ENCODE results near the gene PRPH2. TPM values are rescaled to one million over a fixed set of nuclear protein-coding genes. Genes with fewer than 3 reads are reported as not detected.

Gene PRPH2
- polyA plus RNA-seq, 2 of the 4 experiments (the other 2 are of a cell fraction), result not detected

DNA sequence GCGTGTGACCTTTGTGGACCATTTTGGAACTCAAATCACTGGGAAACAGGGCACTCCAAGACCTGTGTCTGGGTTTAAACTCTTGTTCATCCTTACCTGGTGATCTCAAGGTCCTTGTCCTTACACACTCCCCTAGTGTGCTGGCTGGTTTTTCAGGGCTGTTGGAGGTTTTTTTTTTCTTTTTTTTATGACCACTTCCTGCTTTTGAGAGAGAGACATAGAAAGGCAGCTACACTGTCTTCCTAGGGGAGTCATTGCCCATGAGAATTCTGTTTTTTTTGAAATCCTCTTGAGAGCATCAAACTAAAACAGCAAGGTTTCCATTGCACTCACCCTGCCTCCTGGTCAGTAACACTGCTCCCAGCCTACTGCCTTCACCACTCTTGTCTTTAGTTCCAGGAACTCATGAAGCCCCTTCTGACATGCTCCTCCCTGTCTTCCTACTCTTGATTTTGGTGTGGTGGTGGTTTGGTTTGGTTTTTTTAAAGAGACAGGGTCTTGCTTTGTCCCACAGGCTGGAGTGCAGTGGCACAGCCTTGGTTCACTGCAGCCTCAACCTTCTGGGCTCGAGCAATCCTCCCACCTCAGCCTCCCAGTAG is 28.6 kb downstream of the PRPH2 start:
- no peaks in the 10 kb centered on the region for H3K4me1 ChIP-seq
- no peak overlapping the region for H3K4me3 ChIP-seq
- DNase-seq (ENCODE audit: low read depth in 1 of 2, low spot score in 1 of 2), result no peak
- ChIA-PET CTCF (interaction anchor here (4.5 kb wide), 1 partner anchor 183 kb away, joined by 13 read pairs; no protein-coding TSS in a partner anchor), POLR2A (no interaction called here)
- H3K9me3 ChIP-seq, result no peaks in the 10 kb centered on the region
- no peak overlapping the region for H3K27ac ChIP-seq
- FAIRE-seq, result no peak
- H3K4me2 ChIP-seq, result no peak overlapping the region
- no peak for TF ChIP-seq MAFK (IDR thresholded peaks at IDR 0.05; ENCODE audit: partially characterized antibody)
- TF ChIP-seq MYC (IDR thresholded peaks at IDR 0.05; ENCODE audit: borderline replicate concordance, low read length), result no peak
- no peak for ATAC-seq
- 100% methylated on average over 2 of the region's 2 CpGs for WGBS (ENCODE audit: missing lambda C conversion rate)

DNA sequence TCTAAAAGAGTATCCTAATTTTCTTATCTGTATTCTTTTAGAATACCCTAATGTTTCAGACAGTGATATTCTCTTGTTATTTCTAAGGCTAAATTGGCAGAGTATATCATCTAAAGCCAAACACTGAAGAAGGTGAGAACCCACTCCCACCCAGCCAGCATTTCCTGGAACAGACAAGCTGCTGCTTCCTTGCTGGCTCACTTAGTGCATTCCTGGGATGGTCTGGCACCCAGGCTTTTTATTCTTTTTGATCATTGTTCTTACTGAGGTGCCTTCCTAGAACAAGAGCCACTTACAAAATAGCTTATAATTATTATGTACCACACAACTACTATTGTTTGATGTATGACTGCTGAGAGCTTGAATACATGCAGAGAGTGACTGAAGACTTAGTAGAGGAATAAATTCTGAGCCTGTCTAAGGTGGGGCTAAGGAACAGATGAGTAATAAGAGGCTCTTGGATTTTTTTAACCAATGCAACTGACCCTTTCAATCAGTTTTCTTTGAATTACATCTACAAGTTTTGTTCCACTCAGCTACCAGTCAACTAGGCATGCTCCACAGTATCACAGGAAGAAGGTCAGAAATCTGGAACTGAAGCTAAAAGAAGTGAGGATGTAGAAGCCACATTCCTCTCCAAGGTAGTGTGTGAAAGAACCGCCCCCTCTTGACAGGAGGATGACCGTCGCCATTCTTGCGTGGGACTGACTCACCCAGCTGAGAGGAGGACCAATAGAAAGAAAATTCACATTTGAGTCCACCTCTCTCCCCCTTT is 30.1 kb downstream of the PRPH2 start:
- no peak for DNase-seq (ENCODE audit: low read depth in 1 of 2, low spot score in 1 of 2)
- Histone ChIP-seq H3K4me1 (no peaks in the 10 kb centered on the region), H3K9me3 (no peaks in the 10 kb centered on the region), H3K27ac (no peak overlapping the region), H3K4me3 (no peak overlapping the region), H3K4me2 (no peak overlapping the region)
- POLR2A ChIA-PET, result interaction anchor here (0.6 kb wide), 2 partner anchors 90 to 97 kb away, joined by 3 to 4 read pairs; no protein-coding TSS in a partner anchor
- WGBS (ENCODE audit: missing lambda C conversion rate), result 70% methylated on average over 4 of the region's 4 CpGs
- no peak for ATAC-seq
- CTCF ChIA-PET, result interaction anchor here (0.8 to 4.5 kb wide), 7 partner anchors 9 to 208 kb away, joined by 3 to 13 read pairs (median 3); no protein-coding TSS in a partner anchor
- FAIRE-seq, result no peak
- TF ChIP-seq MAFK (IDR thresholded peaks at IDR 0.05; ENCODE audit: partially characterized antibody) (no peak), BHLHE40 (IDR thresholded peaks at IDR 0.05; ENCODE audit: low read depth, low read length) (no peak), ZC3H11A (IDR thresholded peaks at IDR 0.05) (no peak), FOSB (CRISPR knock-in tag; IDR thresholded peaks at IDR 0.05) (no peak), CBX8 (IDR thresholded peaks at IDR 0.05) (no peak), NR3C1 (IDR thresholded peaks at IDR 0.05) (no peak), POLR2A (IDR thresholded peaks at IDR 0.05; ENCODE audit: low read length) (no peak), GATA3 (IDR thresholded peaks at IDR 0.05; ENCODE audit: borderline replicate concordance) (no peak), EHMT2 (IDR thresholded peaks at IDR 0.05; ENCODE audit: low read depth) (no peak), FOSL2 (IDR thresholded peaks at IDR 0.05) (no peak), FOSL2 (CRISPR knock-in tag; IDR thresholded peaks at IDR 0.05) (no peak), RARB (CRISPR knock-in tag; IDR thresholded peaks at IDR 0.05) (no peak), JUN (IDR thresholded peaks at IDR 0.05) (no peak)
- TF ChIP-seq, protein P1, sequence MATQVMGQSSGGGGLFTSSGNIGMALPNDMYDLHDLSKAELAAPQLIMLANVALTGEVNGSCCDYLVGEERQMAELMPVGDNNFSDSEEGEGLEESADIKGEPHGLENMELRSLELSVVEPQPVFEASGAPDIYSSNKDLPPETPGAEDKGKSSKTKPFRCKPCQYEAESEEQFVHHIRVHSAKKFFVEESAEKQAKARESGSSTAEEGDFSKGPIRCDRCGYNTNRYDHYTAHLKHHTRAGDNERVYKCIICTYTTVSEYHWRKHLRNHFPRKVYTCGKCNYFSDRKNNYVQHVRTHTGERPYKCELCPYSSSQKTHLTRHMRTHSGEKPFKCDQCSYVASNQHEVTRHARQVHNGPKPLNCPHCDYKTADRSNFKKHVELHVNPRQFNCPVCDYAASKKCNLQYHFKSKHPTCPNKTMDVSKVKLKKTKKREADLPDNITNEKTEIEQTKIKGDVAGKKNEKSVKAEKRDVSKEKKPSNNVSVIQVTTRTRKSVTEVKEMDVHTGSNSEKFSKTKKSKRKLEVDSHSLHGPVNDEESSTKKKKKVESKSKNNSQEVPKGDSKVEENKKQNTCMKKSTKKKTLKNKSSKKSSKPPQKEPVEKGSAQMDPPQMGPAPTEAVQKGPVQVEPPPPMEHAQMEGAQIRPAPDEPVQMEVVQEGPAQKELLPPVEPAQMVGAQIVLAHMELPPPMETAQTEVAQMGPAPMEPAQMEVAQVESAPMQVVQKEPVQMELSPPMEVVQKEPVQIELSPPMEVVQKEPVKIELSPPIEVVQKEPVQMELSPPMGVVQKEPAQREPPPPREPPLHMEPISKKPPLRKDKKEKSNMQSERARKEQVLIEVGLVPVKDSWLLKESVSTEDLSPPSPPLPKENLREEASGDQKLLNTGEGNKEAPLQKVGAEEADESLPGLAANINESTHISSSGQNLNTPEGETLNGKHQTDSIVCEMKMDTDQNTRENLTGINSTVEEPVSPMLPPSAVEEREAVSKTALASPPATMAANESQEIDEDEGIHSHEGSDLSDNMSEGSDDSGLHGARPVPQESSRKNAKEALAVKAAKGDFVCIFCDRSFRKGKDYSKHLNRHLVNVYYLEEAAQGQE (IDR thresholded peaks at IDR 0.05), result no peak
- TF ChIP-seq, protein P2, sequence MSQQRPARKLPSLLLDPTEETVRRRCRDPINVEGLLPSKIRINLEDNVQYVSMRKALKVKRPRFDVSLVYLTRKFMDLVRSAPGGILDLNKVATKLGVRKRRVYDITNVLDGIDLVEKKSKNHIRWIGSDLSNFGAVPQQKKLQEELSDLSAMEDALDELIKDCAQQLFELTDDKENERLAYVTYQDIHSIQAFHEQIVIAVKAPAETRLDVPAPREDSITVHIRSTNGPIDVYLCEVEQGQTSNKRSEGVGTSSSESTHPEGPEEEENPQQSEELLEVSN (IDR thresholded peaks at IDR 0.05; ENCODE audit: borderline replicate concordance, low read depth), result no peak
- TF ChIP-seq, protein P3, sequence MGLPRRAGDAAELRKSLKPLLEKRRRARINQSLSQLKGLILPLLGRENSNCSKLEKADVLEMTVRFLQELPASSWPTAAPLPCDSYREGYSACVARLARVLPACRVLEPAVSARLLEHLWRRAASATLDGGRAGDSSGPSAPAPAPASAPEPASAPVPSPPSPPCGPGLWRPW (IDR thresholded peaks at IDR 0.05), result no peak
- TF ChIP-seq, protein P4, sequence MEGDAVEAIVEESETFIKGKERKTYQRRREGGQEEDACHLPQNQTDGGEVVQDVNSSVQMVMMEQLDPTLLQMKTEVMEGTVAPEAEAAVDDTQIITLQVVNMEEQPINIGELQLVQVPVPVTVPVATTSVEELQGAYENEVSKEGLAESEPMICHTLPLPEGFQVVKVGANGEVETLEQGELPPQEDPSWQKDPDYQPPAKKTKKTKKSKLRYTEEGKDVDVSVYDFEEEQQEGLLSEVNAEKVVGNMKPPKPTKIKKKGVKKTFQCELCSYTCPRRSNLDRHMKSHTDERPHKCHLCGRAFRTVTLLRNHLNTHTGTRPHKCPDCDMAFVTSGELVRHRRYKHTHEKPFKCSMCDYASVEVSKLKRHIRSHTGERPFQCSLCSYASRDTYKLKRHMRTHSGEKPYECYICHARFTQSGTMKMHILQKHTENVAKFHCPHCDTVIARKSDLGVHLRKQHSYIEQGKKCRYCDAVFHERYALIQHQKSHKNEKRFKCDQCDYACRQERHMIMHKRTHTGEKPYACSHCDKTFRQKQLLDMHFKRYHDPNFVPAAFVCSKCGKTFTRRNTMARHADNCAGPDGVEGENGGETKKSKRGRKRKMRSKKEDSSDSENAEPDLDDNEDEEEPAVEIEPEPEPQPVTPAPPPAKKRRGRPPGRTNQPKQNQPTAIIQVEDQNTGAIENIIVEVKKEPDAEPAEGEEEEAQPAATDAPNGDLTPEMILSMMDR (IDR thresholded peaks at IDR 0.05), result no peak
- TF ChIP-seq, protein P5, sequence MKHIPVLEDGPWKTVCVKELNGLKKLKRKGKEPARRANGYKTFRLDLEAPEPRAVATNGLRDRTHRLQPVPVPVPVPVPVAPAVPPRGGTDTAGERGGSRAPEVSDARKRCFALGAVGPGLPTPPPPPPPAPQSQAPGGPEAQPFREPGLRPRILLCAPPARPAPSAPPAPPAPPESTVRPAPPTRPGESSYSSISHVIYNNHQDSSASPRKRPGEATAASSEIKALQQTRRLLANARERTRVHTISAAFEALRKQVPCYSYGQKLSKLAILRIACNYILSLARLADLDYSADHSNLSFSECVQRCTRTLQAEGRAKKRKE (CRISPR knock-in tag; IDR thresholded peaks at IDR 0.05; ENCODE audit: low read depth), result no peak
- TF ChIP-seq, protein P6, sequence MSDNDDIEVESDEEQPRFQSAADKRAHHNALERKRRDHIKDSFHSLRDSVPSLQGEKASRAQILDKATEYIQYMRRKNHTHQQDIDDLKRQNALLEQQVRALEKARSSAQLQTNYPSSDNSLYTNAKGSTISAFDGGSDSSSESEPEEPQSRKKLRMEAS (IDR thresholded peaks at IDR 0.05), result no peak

All from A549 (cell line).